RWPE2 (cell line): ENCODE results near the gene PAPPA2.

Source experiments
- ATAC-seq: fragments of 200-7000 bp; cut with Tn5 transposase; 3 replicates; pipeline ENCODE4 v1.9.1; 2021; ENCODE audit warnings: low read depth
- DNase-seq: peaks from one replicate; pipeline ENCODE4 v3.0.0-alpha.2; 2020; ENCODE audit warnings: low spot score
- H3K27ac ChIP-seq: fragments of 450-650 bp; 2 replicates; pipeline ENCODE4 v1.5.1; 2017; ENCODE audit warnings: mild to moderate bottlenecking; ENCODE audit not compliant: poor library complexity, severe bottlenecking
- H3K27me3 ChIP-seq: fragments of 250-450 bp; sonication (Bioruptor Pico); 2 replicates; pipeline ENCODE4 v1.5.1; 2021; ENCODE audit warnings: mild to moderate bottlenecking, moderate library complexity; ENCODE audit not compliant: insufficient read depth, poor library complexity, severe bottlenecking
- H3K36me3 ChIP-seq: fragments of 250-450 bp; sonication (Bioruptor Pico); 2 replicates; pipeline ENCODE4 v1.5.1; 2020; ENCODE audit warnings: low read depth, mild to moderate bottlenecking, moderate library complexity
- H3K4me1 ChIP-seq: fragments of 250-450 bp; sonication (Bioruptor Pico); 2 replicates; pipeline ENCODE4 v1.5.1; 2021; ENCODE audit warnings: mild to moderate bottlenecking, moderate library complexity; ENCODE audit not compliant: insufficient read depth, poor library complexity, severe bottlenecking
- H3K4me3 ChIP-seq: fragments of 250-450 bp; sonication (Bioruptor Pico); 2 replicates; pipeline ENCODE4 v1.5.1; 2021; ENCODE audit warnings: mild to moderate bottlenecking, moderate library complexity; ENCODE audit not compliant: severe bottlenecking
- H3K9me3 ChIP-seq: fragments of 250-450 bp; sonication (Bioruptor Pico); 2 replicates; pipeline ENCODE4 v1.5.1; 2021; ENCODE audit warnings: mild to moderate bottlenecking, moderate library complexity; ENCODE audit not compliant: severe bottlenecking
- TF ChIP-seq, protein P1 (sequence below): fragments of 450-650 bp; IDR thresholded peaks from one replicate; pipeline ENCODE4 v1.5.1; 2017; ENCODE audit warnings: mild to moderate bottlenecking, moderate library complexity; ENCODE audit not compliant: poor library complexity, severe bottlenecking

Gene PAPPA2

DNA sequence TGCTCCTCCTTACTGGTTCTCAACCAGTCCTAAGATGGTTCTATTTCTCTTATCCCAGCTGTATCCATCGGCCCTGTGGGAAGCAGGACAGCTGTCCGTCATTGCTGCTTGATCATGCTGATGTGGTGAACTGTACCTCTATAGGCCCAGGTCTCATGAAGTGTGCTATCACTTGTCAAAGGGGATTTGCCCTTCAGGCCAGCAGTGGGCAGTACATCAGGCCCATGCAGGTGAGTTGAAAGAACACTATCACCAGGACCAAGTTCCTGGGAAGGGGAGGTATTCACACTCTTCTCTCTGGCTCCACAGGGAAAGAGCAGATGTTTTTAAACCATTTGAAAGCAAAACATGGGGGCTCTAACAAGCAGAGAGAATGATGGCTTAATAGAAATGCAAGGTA, 302.6 kb downstream of the PAPPA2 start:
- TF ChIP-seq, protein P1, sequence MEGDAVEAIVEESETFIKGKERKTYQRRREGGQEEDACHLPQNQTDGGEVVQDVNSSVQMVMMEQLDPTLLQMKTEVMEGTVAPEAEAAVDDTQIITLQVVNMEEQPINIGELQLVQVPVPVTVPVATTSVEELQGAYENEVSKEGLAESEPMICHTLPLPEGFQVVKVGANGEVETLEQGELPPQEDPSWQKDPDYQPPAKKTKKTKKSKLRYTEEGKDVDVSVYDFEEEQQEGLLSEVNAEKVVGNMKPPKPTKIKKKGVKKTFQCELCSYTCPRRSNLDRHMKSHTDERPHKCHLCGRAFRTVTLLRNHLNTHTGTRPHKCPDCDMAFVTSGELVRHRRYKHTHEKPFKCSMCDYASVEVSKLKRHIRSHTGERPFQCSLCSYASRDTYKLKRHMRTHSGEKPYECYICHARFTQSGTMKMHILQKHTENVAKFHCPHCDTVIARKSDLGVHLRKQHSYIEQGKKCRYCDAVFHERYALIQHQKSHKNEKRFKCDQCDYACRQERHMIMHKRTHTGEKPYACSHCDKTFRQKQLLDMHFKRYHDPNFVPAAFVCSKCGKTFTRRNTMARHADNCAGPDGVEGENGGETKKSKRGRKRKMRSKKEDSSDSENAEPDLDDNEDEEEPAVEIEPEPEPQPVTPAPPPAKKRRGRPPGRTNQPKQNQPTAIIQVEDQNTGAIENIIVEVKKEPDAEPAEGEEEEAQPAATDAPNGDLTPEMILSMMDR, result no peak
- no peak for ATAC-seq
- DNase-seq, result no peak

DNA sequence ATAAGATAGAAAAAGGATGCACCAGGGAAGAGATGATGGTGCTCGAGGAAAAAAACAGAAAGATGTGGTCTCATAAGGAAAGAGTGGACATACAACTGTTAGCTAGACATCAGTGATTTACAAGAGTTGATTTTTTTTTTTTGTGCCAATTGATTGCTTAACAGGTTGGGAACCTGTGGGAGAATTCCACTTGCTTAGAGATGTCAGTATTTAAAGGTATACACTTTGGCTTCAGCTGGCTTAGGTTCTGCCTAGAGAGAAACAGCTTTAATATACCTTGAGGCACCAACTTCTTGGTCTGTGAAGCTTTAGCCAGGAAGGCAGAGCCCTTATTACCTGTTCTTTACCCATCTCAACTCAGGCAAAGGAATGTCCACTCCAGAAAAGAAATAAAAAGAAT, 303.8 kb downstream of the PAPPA2 start:
- TF ChIP-seq, protein P1, result no peak
- ATAC-seq (no peak), DNase-seq (no peak)
- H3K27ac ChIP-seq, result no peak overlapping the region
- H3K36me3 ChIP-seq, result no peaks in the 10 kb centered on the region
- peaks cover 2% of the 10 kb centered on the region for H3K27me3 ChIP-seq
- H3K9me3 ChIP-seq, result no peaks in the 10 kb centered on the region
- no peak overlapping the region for H3K4me3 ChIP-seq
- H3K4me1 ChIP-seq, result no peaks in the 10 kb centered on the region

More for the DNA sequence above, 302.6 kb downstream of the PAPPA2 start:
- peaks cover 2% of the 10 kb centered on the region for H3K27me3 ChIP-seq
- H3K36me3 ChIP-seq, result no peaks in the 10 kb centered on the region
- no peak overlapping the region for H3K4me3 ChIP-seq
- no peaks in the 10 kb centered on the region for H3K4me1 ChIP-seq
- no peak overlapping the region for H3K27ac ChIP-seq
- H3K9me3 ChIP-seq, result no peaks in the 10 kb centered on the region

DNA sequence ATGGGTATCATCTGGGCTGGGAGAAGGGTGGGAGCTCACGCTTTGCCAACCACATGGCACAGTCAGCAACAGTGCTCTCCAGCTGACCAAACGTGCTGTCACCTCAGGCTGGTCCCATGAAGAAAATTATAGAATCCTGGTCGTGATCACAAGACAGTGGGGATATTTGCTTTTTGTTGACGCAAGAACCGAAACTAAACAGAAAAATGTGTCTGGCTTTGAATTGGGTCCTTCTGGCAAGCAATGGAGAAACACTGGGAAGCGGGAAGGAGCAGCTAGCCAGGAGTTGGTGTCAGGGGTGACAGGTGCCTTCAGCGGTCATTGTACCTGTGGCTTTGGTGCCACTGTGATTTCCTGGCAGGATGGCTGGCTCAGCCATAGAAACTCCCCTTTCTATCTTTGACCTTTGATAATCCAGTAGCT, 304.8 kb downstream of the PAPPA2 start:
- Histone ChIP-seq H3K27ac (no peak overlapping the region), H3K36me3 (no peaks in the 10 kb centered on the region), H3K9me3 (no peaks in the 10 kb centered on the region), H3K4me3 (no peak overlapping the region), H3K27me3 (peaks cover 2% of the 10 kb centered on the region), H3K4me1 (no peaks in the 10 kb centered on the region)
- TF ChIP-seq, protein P1, result no peak
- ATAC-seq (no peak), DNase-seq (no peak)

DNA sequence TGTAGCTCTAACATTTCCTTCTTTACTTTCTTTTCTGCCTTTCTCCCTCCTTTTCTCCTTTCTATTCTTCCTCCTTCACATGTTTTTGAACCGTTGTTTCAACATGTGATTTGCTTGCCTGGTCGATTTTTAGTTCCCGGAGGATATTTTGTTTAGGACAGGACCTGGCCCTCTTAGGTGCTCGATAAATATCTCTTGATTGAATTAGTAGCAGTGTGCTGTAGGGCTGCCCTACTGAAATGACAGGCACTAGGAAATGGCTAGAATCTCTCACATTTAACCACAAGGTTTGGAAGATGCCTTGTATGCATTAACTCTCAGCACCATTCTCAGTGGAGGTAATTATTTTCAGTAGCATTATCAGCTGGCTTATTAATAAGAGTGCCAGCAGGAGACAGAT, 305.6 kb downstream of the PAPPA2 start:
- Histone ChIP-seq H3K27ac (no peak overlapping the region), H3K4me1 (no peaks in the 10 kb centered on the region), H3K36me3 (no peaks in the 10 kb centered on the region), H3K4me3 (no peak overlapping the region), H3K9me3 (no peaks in the 10 kb centered on the region), H3K27me3 (peaks cover 2% of the 10 kb centered on the region)
- ATAC-seq (no peak), DNase-seq (no peak)
- TF ChIP-seq, protein P1, result no peak

DNA sequence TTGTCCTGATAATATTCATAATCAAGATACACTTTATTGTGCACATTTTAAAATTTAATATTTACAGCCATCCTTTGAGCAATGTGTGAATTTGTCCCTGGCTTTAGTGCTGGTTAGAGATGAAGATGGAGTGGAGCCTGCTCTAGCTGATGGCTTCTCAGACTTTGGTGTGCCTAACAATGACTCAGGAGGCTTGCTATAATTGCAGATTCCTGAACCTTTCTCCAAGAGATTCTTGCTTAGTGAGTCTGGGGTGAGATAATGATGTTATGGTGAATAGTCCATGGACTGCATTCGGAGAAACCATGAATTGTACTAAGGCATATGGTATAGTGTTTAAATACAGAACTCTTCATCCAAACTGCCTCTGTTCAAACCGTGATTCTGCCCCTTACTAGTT, 307.1 kb downstream of the PAPPA2 start:
- H3K4me1 ChIP-seq, result no peaks in the 10 kb centered on the region
- H3K4me3 ChIP-seq, result no peak overlapping the region
- peaks cover 2% of the 10 kb centered on the region for H3K27me3 ChIP-seq
- DNase-seq, result no peak
- no peaks in the 10 kb centered on the region for H3K9me3 ChIP-seq
- TF ChIP-seq, protein P1, result no peak
- no peak overlapping the region for H3K27ac ChIP-seq
- no peaks in the 10 kb centered on the region for H3K36me3 ChIP-seq
- ATAC-seq, result no peak
